Body of pancreas (tissue), 4 donors: ENCODE measurements around the gene CHPF2.

Experiments used
- CTCF ChIP-seq, 7 experiments: fragments of 450-650 bp in 4 of 7; fragments of 200-600 bp in 3 of 7; sonication (generic) in 3 of 7; IDR thresholded peaks; one replicate each; pipeline ENCODE4 v1.5.1; 2016 to 2019; ENCODE audit warnings: antibody characterized with exemption in 7 of 7
- POLR2A ChIP-seq, 3 donors: fragments of 450-650 bp; IDR thresholded peaks; one replicate each; pipeline ENCODE4 v1.6.1; 2016; ENCODE audit warnings: antibody characterized with exemption in 3 of 3, mild to moderate bottlenecking in 2 of 3

GRCh38 chr7:151272405-151272804 lies 40.1 kb downstream of the CHPF2 start:
- TF ChIP-seq CTCF (IDR thresholded peaks at IDR 0.05), result no peak
- TF ChIP-seq POLR2A (IDR thresholded peaks at IDR 0.05), result no peak
